ENCODE data around the gene DAAM1.

DAAM1 gene

GRCh38 chr14:59294662-59294992 is 106.2 kb downstream of the DAAM1 start:
- DNase-seq: no peak

GRCh38 chr14:59295951-59296350 is 107.5 kb downstream of the DAAM1 start:
- DNase-seq: no peak

- DNase-seq: no peak
Measured at GRCh38 chr14:59296508-59296907, 108.0 kb downstream of the DAAM1 start.

GRCh38 chr14:59297071-59297776 is 108.8 kb downstream of the DAAM1 start:
- no peak for DNase-seq

- no peak for DNase-seq
Measured at GRCh38 chr14:59299731-59300130, 111.3 kb downstream of the DAAM1 start.

- no peak for DNase-seq
Measured at GRCh38 chr14:59301354-59301753, 112.9 kb downstream of the DAAM1 start.

- no peak for DNase-seq
Measured at GRCh38 chr14:59302313-59302712, 113.8 kb downstream of the DAAM1 start.

GRCh38 chr14:59303216-59303615 is 114.7 kb downstream of the DAAM1 start:
- DNase-seq: no peak

GRCh38 chr14:59305231-59305630 is 116.8 kb downstream of the DAAM1 start:
- DNase-seq: no peak

GRCh38 chr14:59305836-59306555 is 117.5 kb downstream of the DAAM1 start:
- DNase-seq: no peak

- DNase-seq: no peak
Measured at GRCh38 chr14:59306775-59307174, 118.3 kb downstream of the DAAM1 start.

- no peak for DNase-seq
Measured at GRCh38 chr14:59308086-59308485, 119.6 kb downstream of the DAAM1 start.

GRCh38 chr14:59308673-59309072 is 120.2 kb downstream of the DAAM1 start:
- no peak for DNase-seq

GRCh38 chr14:59309291-59309900 is 120.9 kb downstream of the DAAM1 start:
- DNase-seq: no peak

GRCh38 chr14:59310633-59311032 is 122.2 kb downstream of the DAAM1 start:
- no peak for DNase-seq

- DNase-seq: no peak
Measured at GRCh38 chr14:59311723-59312122, 123.3 kb downstream of the DAAM1 start.

- DNase-seq: no peak
Measured at GRCh38 chr14:59313144-59313651, 124.7 kb downstream of the DAAM1 start.

- no peak for DNase-seq
Measured at GRCh38 chr14:59313658-59314608, 125.5 kb downstream of the DAAM1 start.

- DNase-seq: no peak
Measured at GRCh38 chr14:59314953-59315599, 126.6 kb downstream of the DAAM1 start.

GRCh38 chr14:59316151-59316830 is 127.8 kb downstream of the DAAM1 start:
- DNase-seq: no peak

- DNase-seq: no peak
Measured at GRCh38 chr14:59317346-59317745, 128.9 kb downstream of the DAAM1 start.
